HG02759 (cell line): ENCODE measurements around the gene CDCA5.

Experiments used
- ATAC-seq: cut with Tn5 transposase; IDR thresholded peaks from one replicate; pipeline ENCODE4 v1.9.1; 2021; ENCODE audit warnings: mild to moderate bottlenecking, moderate library complexity; ENCODE audit not compliant: unreplicated experiment

The CDCA5 gene

GRCh38 chr11:65083834-65084597 lies at the start of gene CDCA5, which contains the start of gene ZFPL1:
Gene CDCA5, minus strand, starts transcription at chr11:65084040. Its CDS starts 62 bp downstream, at chr11:65083978.
Gene ZFPL1, plus strand, starts transcription at chr11:65084222. Its CDS starts 477 bp downstream, at chr11:65084699.
- ATAC-seq = peak; percentile 84

GRCh38 chr11:65132988-65133700 lies 49.3 kb upstream of the CDCA5 start:
- no peak for ATAC-seq

GRCh38 chr11:65132238-65132987 lies 48.6 kb upstream of the CDCA5 start:
- peak; percentile 44 for ATAC-seq

GRCh38 chr11:65131895-65132237 lies 48.0 kb upstream of the CDCA5 start:
- ATAC-seq = no peak

GRCh38 chr11:65131417-65131776 lies 47.6 kb upstream of the CDCA5 start:
- ATAC-seq = no peak

GRCh38 chr11:65130631-65131416 lies 47.0 kb upstream of the CDCA5 start:
- no peak for ATAC-seq

GRCh38 chr11:65129649-65130441 lies 46.0 kb upstream of the CDCA5 start:
- no peak for ATAC-seq

- ATAC-seq = no peak
These were observed 44.6 kb upstream of the CDCA5 start for GRCh38 chr11:65128182-65129145.

- ATAC-seq = no peak
These were observed 43.8 kb upstream of the CDCA5 start for GRCh38 chr11:65127473-65128181.

GRCh38 chr11:65126624-65127274 lies 42.9 kb upstream of the CDCA5 start:
- no peak for ATAC-seq

GRCh38 chr11:65125197-65126056 lies 41.6 kb upstream of the CDCA5 start:
- ATAC-seq = no peak

- ATAC-seq = no peak
These were observed 40.8 kb upstream of the CDCA5 start for GRCh38 chr11:65124480-65125196.

- ATAC-seq = peak; percentile 72
These were observed 38.2 kb upstream of the CDCA5 start, which contains the start of the genes FAU and MRPL49 for GRCh38 chr11:65121865-65122696. Gene FAU, minus strand, starts transcription at chr11:65122134. Its CDS starts 321 bp downstream, at chr11:65121813. Gene MRPL49, plus strand, starts transcription at chr11:65122321. Its CDS starts 26 bp downstream, at chr11:65122347.

- ATAC-seq = no peak
These were observed 37.6 kb upstream of the CDCA5 start for GRCh38 chr11:65121447-65121864.

- ATAC-seq = no peak
These were observed 37.0 kb upstream of the CDCA5 start for GRCh38 chr11:65120831-65121230.
